H9 (cell line): Measurements from ENCODE around the gene WDR70. TPM values are rescaled to one million over a fixed set of nuclear protein-coding genes. Genes with fewer than 3 reads are reported as not detected.

Experiments
- DNase-seq: peaks from one replicate; pipeline ENCODE4 v3.0.0-alpha.2; 2017
- H2AFZ ChIP-seq: one replicate; pipeline ENCODE4 v1.6.1; 2013; ENCODE audit warnings: mild to moderate bottlenecking, low read length, control low read depth, moderate library complexity
- H2AK5ac ChIP-seq: 2 replicates; pipeline ENCODE4 v1.6.1; 2013; ENCODE audit warnings: low read length, control low read depth, mixed read lengths; ENCODE audit not compliant: insufficient read length
- H2BK120ac ChIP-seq: one replicate; pipeline ENCODE4 v1.6.1; 2013; ENCODE audit warnings: low read depth, mild to moderate bottlenecking, low read length, control low read depth, inconsistent platforms; ENCODE audit not compliant: poor library complexity, severe bottlenecking
- H2BK12ac ChIP-seq: 2 replicates; pipeline ENCODE4 v1.6.1; 2013; ENCODE audit warnings: low read length, control low read depth, mixed read lengths, low read depth; ENCODE audit not compliant: insufficient read length
- H2BK15ac ChIP-seq: 2 replicates; pipeline ENCODE4 v1.6.1; 2013; ENCODE audit warnings: low read depth, low read length, control low read depth
- H2BK20ac ChIP-seq: one replicate; pipeline ENCODE4 v1.6.1; 2013; ENCODE audit warnings: low read depth, mild to moderate bottlenecking, low read length, control low read depth, inconsistent platforms; ENCODE audit not compliant: poor library complexity, severe bottlenecking
- H2BK5ac ChIP-seq: 2 replicates; pipeline ENCODE4 v1.6.1; 2013; ENCODE audit warnings: low read length, control low read depth, mixed read lengths; ENCODE audit not compliant: insufficient read length
- H3K14ac ChIP-seq: 2 replicates; pipeline ENCODE4 v1.6.1; 2013; ENCODE audit warnings: low read length, control low read depth; ENCODE audit not compliant: insufficient read depth
- H3K18ac ChIP-seq: 2 replicates; pipeline ENCODE4 v1.6.1; 2013; ENCODE audit warnings: low read depth, mild to moderate bottlenecking, mixed read lengths, low read length, control low read depth; ENCODE audit not compliant: insufficient read length
- H3K23ac ChIP-seq: 2 replicates; pipeline ENCODE4 v1.6.1; 2013; ENCODE audit warnings: low read length, control low read depth, mixed read lengths, low read depth; ENCODE audit not compliant: insufficient read length
- H3K23me2 ChIP-seq: 2 replicates; pipeline ENCODE4 v1.6.1; 2013; ENCODE audit warnings: low read depth, mild to moderate bottlenecking, mixed read lengths, low read length, control low read depth; ENCODE audit not compliant: insufficient read length, poor library complexity, severe bottlenecking
- H3K27ac ChIP-seq: 2 replicates; pipeline ENCODE4 v1.5.1; 2013; ENCODE audit warnings: low read length, control low read depth, mixed read lengths, low read depth; ENCODE audit not compliant: insufficient read length
- H3K27me3 ChIP-seq: 2 replicates; pipeline ENCODE4 v1.6.1; 2013; ENCODE audit warnings: low read length, control low read depth, inconsistent platforms; ENCODE audit not compliant: insufficient read depth
- H3K4ac ChIP-seq: 2 replicates; pipeline ENCODE4 v1.6.1; 2013; ENCODE audit warnings: low read depth, mild to moderate bottlenecking, control low read depth, inconsistent platforms, low read length, moderate library complexity
- H3K4me1 ChIP-seq: 2 replicates; pipeline ENCODE4 v1.6.1; 2013; ENCODE audit warnings: low read length, control low read depth, inconsistent platforms; ENCODE audit not compliant: insufficient read depth
- H3K4me2 ChIP-seq: 2 replicates; pipeline ENCODE4 v1.6.1; 2013; ENCODE audit warnings: low read length, control low read depth, mixed read lengths; ENCODE audit not compliant: insufficient read length, insufficient read depth
- H3K56ac ChIP-seq: 2 replicates; pipeline ENCODE4 v1.6.1; 2013; ENCODE audit warnings: low read depth, mild to moderate bottlenecking, mixed read lengths, low read length, control low read depth; ENCODE audit not compliant: insufficient read length
- H3K79me1 ChIP-seq: 2 replicates; pipeline ENCODE4 v1.6.1; 2013; ENCODE audit warnings: low read depth, mild to moderate bottlenecking, moderate library complexity, low read length, control low read depth, inconsistent platforms; ENCODE audit not compliant: insufficient read depth, poor library complexity, severe bottlenecking
- H3K79me2 ChIP-seq: 2 replicates; pipeline ENCODE4 v1.6.1; 2013; ENCODE audit warnings: low read length, control low read depth, inconsistent platforms; ENCODE audit not compliant: insufficient read depth
- H3K9ac ChIP-seq: 2 replicates; pipeline ENCODE4 v1.6.1; 2013; ENCODE audit warnings: low read length, control low read depth, mixed read lengths; ENCODE audit not compliant: insufficient read length; ENCODE audit errors: extremely low read depth
- H3K9me3 ChIP-seq: one replicate; pipeline ENCODE4 v1.6.1; 2013; ENCODE audit warnings: low read depth, low read length, inconsistent platforms; ENCODE audit not compliant: control insufficient read depth
- H3T11ph ChIP-seq: one replicate; pipeline ENCODE4 v1.6.1; 2013; ENCODE audit warnings: mild to moderate bottlenecking, low read length, control low read depth, inconsistent platforms
- H4K20me1 ChIP-seq: one replicate; pipeline ENCODE4 v1.6.1; 2013; ENCODE audit not compliant: control insufficient read depth, insufficient read length, insufficient read depth
- H4K5ac ChIP-seq: 2 replicates; pipeline ENCODE4 v1.6.1; 2013; ENCODE audit warnings: low read depth, mild to moderate bottlenecking, mixed read lengths, low read length, control low read depth; ENCODE audit not compliant: insufficient read length
- H4K8ac ChIP-seq: replicated peaks from 2 replicates; pipeline ENCODE4 v1.6.1; 2013; ENCODE audit warnings: low read length, control low read depth, mixed read lengths, low read depth; ENCODE audit not compliant: insufficient read length
- H4K91ac ChIP-seq: 2 replicates; pipeline ENCODE4 v1.6.1; 2013; ENCODE audit warnings: low read depth, mild to moderate bottlenecking, moderate library complexity, mixed read lengths, low read length, control low read depth; ENCODE audit not compliant: insufficient read length
- H3K27ac Mint-ChIP-seq, 3 experiments: 2 replicates in 2 of 3; 3 replicates in 1 of 3; pipeline ENCODE4 v1.8.0; 2020 to 2021; ENCODE audit warnings: mixed read lengths in 3 of 3, mild to moderate bottlenecking in 1 of 3, moderate library complexity in 1 of 3
- H3K27me3 Mint-ChIP-seq: 2 replicates; pipeline ENCODE4 v1.8.0; 2021; ENCODE audit warnings: low read depth, mild to moderate bottlenecking, moderate library complexity, mixed read lengths
- H3K36me3 Mint-ChIP-seq, 3 experiments: 2 replicates in 2 of 3; 3 replicates in 1 of 3; pipeline ENCODE4 v1.8.0; 2020 to 2021; ENCODE audit warnings: low read depth in 3 of 3, mixed read lengths in 3 of 3; ENCODE audit not compliant: insufficient read depth in 1 of 3
- H3K4me1 Mint-ChIP-seq, 2 experiments: 2 replicates each; pipeline ENCODE4 v1.8.0; 2020; ENCODE audit warnings: mixed read lengths in 2 of 2
- H3K4me3 Mint-ChIP-seq, 2 experiments: 2 replicates in 1 of 2; 3 replicates in 1 of 2; pipeline ENCODE4 v1.8.0; 2020 to 2021; ENCODE audit warnings: mild to moderate bottlenecking in 2 of 2, mixed read lengths in 2 of 2, moderate library complexity in 1 of 2
- H3K9me3 Mint-ChIP-seq, 2 experiments: 2 replicates in 1 of 2; 3 replicates in 1 of 2; pipeline ENCODE4 v1.8.0; 2020; ENCODE audit warnings: mild to moderate bottlenecking in 2 of 2, mixed read lengths in 2 of 2, moderate library complexity in 1 of 2
- CTCF ChIP-seq: fragments of 200-600 bp; sonication (generic); conservative IDR thresholded peaks from 3 replicates; pipeline ENCODE4 v1.8.0; 2021; ENCODE audit warnings: antibody characterized with exemption, mild to moderate bottlenecking
- total RNA-seq: library from RNA; stranded (reverse); gene quantifications from 2 replicates; pipeline ENCODE4 v1.2.1, GENCODE V29; 2021

WDR70 gene
- total RNA-seq, 1 experiment from 2014 or later: 38.1 TPM

- no peak overlapping the region for H3K4ac ChIP-seq
- Mint-ChIP-seq H3K27ac (no peak overlapping the region), H3K4me1 (no peaks in the 10 kb centered on the region), H3K9me3 (peaks cover 0 to 3% of the 10 kb centered on the region in 2 experiments; a peak in 2 of 5 replicates), H3K27me3 (no peaks in the 10 kb centered on the region), H3K4me3 (no peak overlapping the region), H3K36me3 (no peaks in the 10 kb centered on the region; a peak in 1 of 7 replicates)
- H2BK20ac ChIP-seq: no peak overlapping the region
- H2AFZ ChIP-seq: no peak overlapping the region
- no peak overlapping the region for H2BK120ac ChIP-seq
- H4K5ac ChIP-seq: no peak overlapping the region
- H3K14ac ChIP-seq: no peak overlapping the region
- no peaks in the 10 kb centered on the region for H3K27me3 ChIP-seq
- DNase-seq: no peak
- H3K9me3 ChIP-seq: no peaks in the 10 kb centered on the region
- H3K23ac ChIP-seq: no peak overlapping the region
- no peak overlapping the region for H4K8ac ChIP-seq
- H2AK5ac ChIP-seq: no peak overlapping the region
- no peaks in the 10 kb centered on the region for H3K23me2 ChIP-seq
- H3K79me2 ChIP-seq: no peaks in the 10 kb centered on the region
- H3T11ph ChIP-seq: no peak overlapping the region
- H3K4me2 ChIP-seq: no peak overlapping the region
- no peak overlapping the region for H4K91ac ChIP-seq
- H3K4me1 ChIP-seq: no peaks in the 10 kb centered on the region
- H4K20me1 ChIP-seq: no peaks in the 10 kb centered on the region
- no peak overlapping the region for H2BK5ac ChIP-seq
- TF ChIP-seq CTCF: no peak
- no peak overlapping the region for H2BK15ac ChIP-seq
- no peak overlapping the region for H3K56ac ChIP-seq
- no peak overlapping the region for H2BK12ac ChIP-seq
- H3K9ac ChIP-seq: no peak overlapping the region
- H3K79me1 ChIP-seq: no peaks in the 10 kb centered on the region
- no peak overlapping the region for H3K18ac ChIP-seq
- no peak overlapping the region for H3K27ac ChIP-seq
These were observed 189.1 kb downstream of the WDR70 start for GRCh38 chr5:37568018-37568753.
